NT2/D1 (cell line): ENCODE results near the gene CTAGE9.

ENCODE experiments used
- YY1 ChIP-seq: IDR thresholded peaks from 2 replicates; pipeline ENCODE4 v1.6.1; 2011; ENCODE audit not compliant: insufficient read length, insufficient read depth
- ZNF274 ChIP-seq: IDR thresholded peaks from 2 replicates; pipeline ENCODE4 v1.6.1; 2011; ENCODE audit warnings: mild to moderate bottlenecking, low read depth, low read length

DNA sequence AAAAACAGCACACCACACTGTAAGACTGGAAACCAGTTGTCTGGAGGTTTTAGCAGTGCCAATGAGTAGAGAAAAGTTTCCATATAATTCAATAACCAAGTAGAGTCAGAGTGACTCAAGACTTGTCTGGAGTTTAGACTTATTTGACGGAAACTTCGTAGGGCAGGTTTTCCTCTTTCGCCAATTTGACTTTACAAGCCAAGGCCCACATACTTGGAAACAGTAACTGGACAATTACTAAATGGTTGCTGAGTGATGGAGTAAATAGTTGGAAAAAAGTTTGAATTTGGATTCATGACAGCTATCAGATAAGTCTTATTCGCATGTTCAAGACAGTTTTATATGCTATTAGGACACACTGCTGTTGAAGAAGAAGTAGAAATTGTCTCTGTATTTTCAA lies 48.1 kb upstream of the CTAGE9 start:
- TF ChIP-seq YY1 (no peak), ZNF274 (no peak)
